ENCODE data around the gene SSC5D.

DNA sequence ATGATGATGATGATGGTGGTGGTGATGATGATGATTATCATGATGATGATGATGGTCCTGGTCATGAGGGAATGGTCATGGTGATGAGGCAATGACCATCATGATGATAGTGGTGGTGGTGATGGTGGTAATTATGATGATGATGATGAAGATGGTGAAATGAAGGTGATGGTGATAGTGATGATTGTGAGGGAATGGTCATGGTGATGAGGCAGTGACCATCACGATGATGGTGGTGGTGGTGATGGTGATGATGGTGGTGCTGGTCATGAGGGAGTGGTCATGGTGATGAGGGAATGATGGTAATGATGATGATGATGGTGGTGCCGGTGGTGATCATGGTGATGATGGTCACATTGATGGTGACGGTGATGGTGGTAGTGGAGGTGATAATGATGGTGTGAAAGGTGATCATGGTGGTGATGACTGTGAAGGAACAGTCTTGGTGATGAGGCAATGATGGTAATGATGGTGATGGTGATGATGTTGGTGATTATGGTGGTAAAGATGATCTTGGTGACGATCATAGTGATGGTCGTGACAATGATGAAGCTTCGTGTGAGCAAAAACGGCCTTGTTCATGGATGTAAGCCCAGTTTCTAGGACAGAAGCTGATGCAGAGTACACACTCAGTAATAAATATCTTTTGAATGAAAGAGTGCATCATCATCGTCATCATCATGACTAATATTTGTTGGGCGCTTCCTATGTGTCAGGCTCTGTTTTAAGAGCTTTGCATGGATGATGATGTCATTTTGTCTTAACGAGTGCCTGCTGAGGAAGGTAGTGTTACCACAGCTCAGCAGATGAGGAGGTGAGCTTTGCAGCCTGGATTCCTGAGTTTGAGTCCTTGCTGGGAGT is 31.4 kb downstream of the SSC5D start:
- TF ChIP-seq POLR2A (IDR thresholded peaks at IDR 0.05; ENCODE audit: low read length) (no peak), GATA1 (IDR thresholded peaks at IDR 0.05; ENCODE audit: low read depth, low read length) (no peak)

Data from erythroblast (primary cell).